Inferior parietal cortex (tissue), 1 donor: Measurements from ENCODE around the gene UBR3.
"Not testable (repeated sequence)": the region's sequence is repeated elsewhere in the genome, so short reads cannot be mapped to it uniquely, and the experiment has no call there.

Experiments used
- DNase-seq: peaks from one replicate; pipeline ENCODE4 v3.0.0-alpha.2; 2016; ENCODE audit errors: extremely low spot score

Gene UBR3

DNA sequence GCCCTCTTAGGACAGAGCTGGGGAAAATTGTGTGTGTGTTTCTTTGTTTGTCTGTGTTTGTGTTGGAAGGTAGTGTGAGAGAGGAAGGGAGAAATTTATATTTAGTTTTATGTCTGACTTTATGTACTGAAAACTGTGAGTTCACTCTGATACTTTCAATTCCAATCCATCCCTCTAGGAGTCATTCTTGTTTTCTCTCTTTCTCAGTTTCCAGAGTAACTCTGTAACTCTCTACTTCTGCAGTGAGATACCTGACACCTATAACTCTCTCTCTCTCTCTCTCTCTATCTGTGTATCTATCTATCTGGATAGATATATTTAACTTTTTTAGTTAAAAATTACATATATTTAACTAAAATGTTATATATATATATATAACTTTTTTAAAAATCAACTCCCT is 128.7 kb downstream of the UBR3 start:
- DNase-seq = no peak

DNA sequence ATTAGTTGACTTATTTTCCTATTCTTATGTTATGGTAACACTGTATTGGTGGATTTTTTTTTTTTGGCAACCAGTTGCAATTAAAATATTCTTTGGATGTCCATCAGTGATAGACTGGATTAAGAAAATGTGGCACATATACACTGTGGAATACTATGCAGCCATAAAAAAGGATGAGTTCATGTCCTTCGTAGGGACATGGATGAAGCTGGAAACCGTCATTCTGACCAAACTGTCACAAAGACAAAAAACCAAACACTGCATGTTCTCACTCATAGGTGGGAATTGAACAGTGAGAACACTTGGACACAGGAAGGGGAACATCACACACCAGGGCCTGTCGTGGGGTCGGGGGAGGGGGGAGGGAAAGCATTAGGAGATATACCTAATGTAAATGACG is 130.0 kb downstream of the UBR3 start:
- DNase-seq = not testable (repeated sequence)

- DNase-seq = no peak
These were observed 134.7 kb downstream of the UBR3 start for GRCh38 chr2:169961911-169962310.

- no peak for DNase-seq
These were observed 136.5 kb downstream of the UBR3 start for GRCh38 chr2:169963786-169964185.

GRCh38 chr2:169964740-169965139 is 137.5 kb downstream of the UBR3 start:
- DNase-seq = no peak

- DNase-seq = no peak
These were observed 138.2 kb downstream of the UBR3 start for GRCh38 chr2:169965495-169965894.

- DNase-seq = no peak
These were observed 139.2 kb downstream of the UBR3 start for GRCh38 chr2:169966454-169966853.

GRCh38 chr2:169968743-169969142 is 141.5 kb downstream of the UBR3 start:
- no peak for DNase-seq

DNA sequence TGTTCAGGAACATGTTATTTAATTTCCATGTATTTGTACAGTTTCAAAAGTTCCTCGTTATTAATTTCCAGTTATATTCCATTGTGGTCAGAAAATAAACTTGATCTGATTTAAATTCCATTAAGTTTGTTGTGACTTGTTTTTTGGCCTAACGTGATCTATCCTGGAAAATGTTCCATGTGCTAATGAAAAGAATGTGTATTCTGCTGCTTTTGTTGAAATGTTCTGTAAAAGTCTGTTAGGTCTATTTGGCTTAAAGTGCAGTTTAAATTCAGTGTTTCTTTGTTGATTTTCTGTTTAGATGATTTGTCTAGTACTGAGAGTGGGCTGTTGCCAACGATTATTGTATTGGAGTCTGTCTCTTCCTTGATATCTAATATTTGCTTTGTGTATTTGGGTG is 148.0 kb downstream of the UBR3 start:
- DNase-seq = no peak

GRCh38 chr2:169976335-169976851 is 149.1 kb downstream of the UBR3 start:
- no peak for DNase-seq

DNA sequence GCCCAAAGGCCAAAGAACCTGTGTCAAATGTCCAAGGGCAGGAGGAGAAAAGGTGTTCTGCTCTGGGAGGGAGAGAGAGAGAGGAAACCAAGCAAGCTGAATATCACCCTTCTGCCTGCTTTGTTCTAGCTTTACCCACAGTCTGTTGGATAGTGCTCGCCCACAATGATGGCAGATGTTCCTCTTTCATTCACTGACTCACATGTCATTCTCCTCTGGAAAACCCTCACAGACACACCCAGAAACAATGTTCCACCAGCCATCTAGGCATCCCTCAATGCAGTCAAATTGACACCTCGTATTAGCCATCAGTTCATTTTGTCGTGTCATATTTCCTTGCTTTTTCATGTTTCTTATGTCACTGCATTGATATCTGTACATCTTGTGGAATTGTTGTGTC is 150.3 kb downstream of the UBR3 start:
- no peak for DNase-seq

GRCh38 chr2:169978402-169979017 is 151.3 kb downstream of the UBR3 start:
- no peak for DNase-seq

DNA sequence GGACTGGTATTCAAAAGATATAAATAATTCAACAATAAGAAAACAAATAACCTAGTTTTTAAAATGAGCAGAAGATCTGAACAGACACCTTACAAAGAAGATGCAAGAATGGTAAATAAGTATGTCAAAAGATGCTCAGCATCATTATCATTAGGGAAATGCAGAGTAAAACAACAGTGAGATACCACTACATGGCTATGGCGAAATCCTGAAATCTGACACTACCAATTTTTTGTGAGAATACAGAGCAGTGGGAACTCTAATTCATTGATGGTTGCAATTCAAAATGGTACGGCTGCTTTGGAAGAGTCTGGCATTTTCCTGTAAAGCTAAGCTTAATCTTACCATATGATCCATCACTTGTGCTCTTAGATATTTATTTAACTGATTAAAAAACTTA is 151.8 kb downstream of the UBR3 start:
- no peak for DNase-seq

DNA sequence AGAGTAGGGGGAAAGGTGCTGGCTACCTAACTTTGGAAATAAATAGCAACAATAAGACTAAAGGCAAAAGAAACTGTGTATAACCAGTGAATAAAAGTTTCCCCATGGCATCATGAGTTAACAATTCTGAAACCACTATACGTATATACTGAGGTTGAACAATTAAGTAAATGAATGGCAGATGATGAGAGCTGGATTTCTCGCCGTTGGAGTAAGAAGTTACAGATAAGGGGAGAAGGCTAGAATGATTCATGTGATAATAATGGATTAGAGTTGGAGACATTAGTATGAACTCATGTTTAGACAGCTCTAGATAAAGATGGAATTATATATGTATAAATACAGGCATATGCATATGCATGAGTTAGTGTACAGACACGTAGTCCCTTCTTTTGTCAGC is 152.7 kb downstream of the UBR3 start:
- no peak for DNase-seq

DNA sequence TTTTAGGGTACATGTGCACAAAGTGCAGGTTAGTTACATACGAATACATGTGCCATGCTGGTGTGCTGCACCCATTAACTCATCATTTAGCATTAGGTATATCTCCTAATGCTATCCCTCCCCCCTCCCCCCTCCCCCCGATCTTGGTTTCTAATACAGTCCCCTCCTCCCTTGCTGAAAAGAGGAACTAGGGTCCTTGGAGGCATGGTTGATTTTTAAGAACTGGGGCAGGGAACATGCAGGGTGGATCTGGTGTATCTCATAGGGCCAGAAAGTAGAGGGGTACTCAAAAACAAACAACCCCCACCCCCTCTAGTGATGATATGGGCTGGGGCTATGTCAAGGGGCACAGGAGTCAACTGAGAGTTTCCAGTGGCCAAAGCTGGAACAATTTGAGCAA is 153.4 kb downstream of the UBR3 start:
- no peak for DNase-seq

GRCh38 chr2:169982929-169983328 is 155.7 kb downstream of the UBR3 start:
- no peak for DNase-seq

DNA sequence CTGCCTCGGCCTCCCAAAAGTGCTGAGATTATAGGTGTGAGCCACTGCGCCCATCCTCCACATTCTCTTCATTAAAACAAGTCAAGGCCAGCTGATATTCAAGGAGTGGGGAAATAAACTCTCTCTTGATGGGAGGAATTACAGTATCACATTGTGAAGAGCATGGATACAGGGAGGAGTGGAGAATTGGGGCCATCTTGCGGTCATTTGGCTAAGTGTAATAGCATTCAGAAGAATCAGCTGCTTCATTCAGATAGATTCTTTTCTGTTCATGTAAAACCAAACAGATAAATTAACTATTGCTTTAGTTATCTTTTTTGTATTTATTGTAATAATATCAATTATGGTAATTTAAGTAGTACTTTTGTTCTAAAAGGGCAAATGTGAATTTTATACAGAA is 156.3 kb downstream of the UBR3 start:
- peak; percentile 47 for DNase-seq

GRCh38 chr2:169984145-169984544 is 156.9 kb downstream of the UBR3 start:
- DNase-seq = no peak

DNA sequence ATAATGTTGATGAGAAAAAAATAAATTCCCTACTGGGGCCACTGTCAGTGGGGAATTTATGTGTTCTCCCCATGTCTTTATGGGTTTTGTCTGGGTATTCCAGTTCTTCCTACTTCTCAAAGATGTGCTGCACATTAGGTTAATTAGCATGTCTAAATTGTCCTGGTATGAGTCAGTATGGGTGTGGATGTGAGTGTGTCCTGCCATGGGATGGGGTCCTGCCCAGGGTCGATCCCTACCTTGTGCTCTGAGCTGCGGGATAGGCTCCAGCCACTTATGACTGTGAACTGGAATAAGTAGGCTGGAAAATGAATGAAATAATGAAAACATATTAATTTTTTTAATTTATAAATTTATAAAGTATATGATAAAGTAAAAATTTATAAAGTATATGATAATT is 167.5 kb downstream of the UBR3 start:
- no peak for DNase-seq

GRCh38 chr2:169997140-169997887 is 170.1 kb downstream of the UBR3 start:
- no peak for DNase-seq

- no peak for DNase-seq
These were observed 171.8 kb downstream of the UBR3 start for GRCh38 chr2:169999054-169999453.

- DNase-seq = no peak
These were observed 174.8 kb downstream of the UBR3 start for GRCh38 chr2:170002096-170002495.

DNA sequence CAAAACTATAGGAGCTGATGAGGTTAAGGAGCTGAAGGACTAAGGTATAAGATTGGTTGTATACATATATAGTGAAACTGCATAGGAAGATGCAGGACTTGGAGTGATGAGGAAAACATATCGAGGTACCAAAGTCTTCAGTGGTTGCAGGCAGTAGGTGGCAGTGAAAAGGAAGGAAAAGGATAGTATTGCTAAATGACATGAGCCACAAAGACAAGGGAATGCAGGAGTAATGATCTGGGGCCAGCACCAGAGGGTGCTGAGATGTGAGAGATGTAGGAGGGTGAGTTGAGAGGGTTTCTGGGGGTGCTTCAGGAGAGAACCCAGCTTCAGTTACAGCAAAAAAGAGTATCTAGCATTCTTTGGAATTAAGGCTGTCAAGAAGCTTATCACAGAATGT is 178.4 kb downstream of the UBR3 start:
- DNase-seq = no peak
